Measurements from ENCODE around the gene DERL2.

DERL2 gene

DNA sequence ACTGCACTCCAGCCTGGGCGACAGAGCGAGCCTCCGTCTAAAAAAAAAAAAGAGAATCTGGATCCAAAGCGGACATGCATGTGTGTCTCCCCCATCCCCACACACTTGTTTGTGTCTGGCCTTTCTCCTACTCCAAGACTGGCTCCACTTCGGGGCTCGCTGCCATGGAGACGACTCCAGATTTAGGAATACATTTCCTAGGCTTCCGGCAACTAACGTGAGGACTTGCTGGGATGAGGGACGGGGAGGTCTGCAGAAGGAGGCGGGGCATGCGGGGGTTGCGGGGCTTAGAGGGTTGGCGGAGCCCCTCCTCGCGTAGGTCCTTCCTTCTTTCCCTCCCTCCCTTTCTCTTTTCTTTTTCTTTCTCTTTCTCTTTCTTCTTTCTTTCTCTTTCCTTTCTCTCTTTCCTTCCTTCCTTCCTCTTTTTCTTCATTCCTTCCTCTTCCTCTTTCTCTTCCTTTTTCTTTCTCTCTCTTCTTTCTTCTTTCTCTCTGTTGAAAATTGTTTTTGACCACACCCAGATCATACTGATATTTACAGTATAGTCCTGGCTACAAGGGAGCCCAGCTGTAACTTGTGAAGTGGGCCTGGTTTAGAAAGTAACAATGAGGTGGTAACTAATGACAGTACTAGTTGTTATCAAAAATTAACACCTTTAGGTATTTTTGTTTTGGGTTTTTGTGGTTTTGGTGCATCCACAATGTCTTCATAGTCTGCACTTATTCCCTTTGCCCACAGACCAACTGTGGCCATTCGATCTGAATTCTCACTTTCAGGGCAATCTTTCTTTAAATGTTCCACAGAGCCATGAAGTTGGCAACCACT is 25.6 kb upstream of the DERL2 start:
- no peaks in the 10 kb centered on the region for H3K9me3 ChIP-seq (ENCODE audit: insufficient read depth, low read length)
- no peak for TF ChIP-seq ZNF274 (IDR thresholded peaks at IDR 0.05; ENCODE audit: low read depth, low read length)
- no peak for TF ChIP-seq SUZ12 (IDR thresholded peaks at IDR 0.05; ENCODE audit: extremely low read depth, insufficient read depth, insufficient read length)
- no peak for TF ChIP-seq YY1 (IDR thresholded peaks at IDR 0.05; ENCODE audit: insufficient read depth, insufficient read length)
- H3K27me3 ChIP-seq (ENCODE audit: insufficient read depth, insufficient read length) = no peaks in the 10 kb centered on the region
- no peak overlapping the region for H3K4me3 ChIP-seq (ENCODE audit: insufficient read length, low read depth)
- H3K36me3 ChIP-seq (ENCODE audit: insufficient read depth, insufficient read length, low read length) = no peaks in the 10 kb centered on the region
- H3K4me1 ChIP-seq (ENCODE audit: insufficient read depth, insufficient read length) = no peaks in the 10 kb centered on the region
- H3K9ac ChIP-seq (ENCODE audit: insufficient read length, low read depth) = no peak overlapping the region
- no peak for DNase-seq (ENCODE audit: low read depth, low spot score)

DNA sequence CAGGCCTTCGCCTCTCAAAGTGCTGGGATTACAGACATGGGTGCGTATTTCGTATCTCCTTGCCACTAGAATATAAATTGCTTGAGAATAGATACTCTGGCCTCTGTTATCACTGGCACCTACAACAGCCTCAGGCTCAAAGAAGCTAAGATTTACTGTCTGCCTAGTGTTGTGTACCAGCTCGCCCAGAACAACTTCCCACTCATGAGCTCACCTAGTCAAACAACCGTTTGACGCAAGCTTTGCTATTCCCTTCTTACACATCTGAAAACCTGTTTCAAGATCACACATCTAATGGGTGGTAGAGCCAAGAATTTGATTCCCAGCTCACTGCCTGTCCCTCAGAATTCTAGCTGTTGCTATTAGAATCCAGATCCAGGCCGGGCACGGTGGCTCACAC is 24.8 kb upstream of the DERL2 start:
- H3K9me3 ChIP-seq (ENCODE audit: insufficient read depth, low read length) = no peaks in the 10 kb centered on the region
- TF ChIP-seq ZNF274 (IDR thresholded peaks at IDR 0.05; ENCODE audit: low read depth, low read length) (no peak), SUZ12 (IDR thresholded peaks at IDR 0.05; ENCODE audit: extremely low read depth, insufficient read depth, insufficient read length) (no peak), YY1 (IDR thresholded peaks at IDR 0.05; ENCODE audit: insufficient read depth, insufficient read length) (no peak)
- no peaks in the 10 kb centered on the region for H3K36me3 ChIP-seq (ENCODE audit: insufficient read depth, insufficient read length, low read length)
- no peaks in the 10 kb centered on the region for H3K4me1 ChIP-seq (ENCODE audit: insufficient read depth, insufficient read length)
- no peak overlapping the region for H3K4me3 ChIP-seq (ENCODE audit: insufficient read length, low read depth)
- H3K27me3 ChIP-seq (ENCODE audit: insufficient read depth, insufficient read length) = no peaks in the 10 kb centered on the region
- no peak for DNase-seq (ENCODE audit: low read depth, low spot score)
- H3K9ac ChIP-seq (ENCODE audit: insufficient read length, low read depth) = no peak overlapping the region

DNA sequence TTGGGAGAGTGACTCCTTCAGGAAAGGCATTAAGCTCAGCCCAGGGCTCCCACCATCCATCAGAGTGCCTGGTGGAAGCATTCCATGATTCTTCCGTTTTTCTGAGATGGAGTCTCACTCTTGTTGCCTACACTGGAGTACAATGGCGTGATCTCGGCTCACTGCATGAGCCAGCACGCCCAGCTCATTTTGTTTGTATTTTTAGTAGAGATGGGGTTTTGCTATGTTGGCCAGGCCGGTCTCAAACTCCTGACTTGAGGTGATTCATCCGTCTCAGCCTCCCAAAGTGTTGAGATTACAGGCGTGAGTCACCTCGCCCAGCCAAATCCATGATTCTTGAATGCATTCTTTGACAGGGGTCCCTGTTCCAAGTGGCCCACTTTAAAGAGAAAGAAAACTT is 23.5 kb upstream of the DERL2 start:
- H3K9me3 ChIP-seq (ENCODE audit: insufficient read depth, low read length) = no peaks in the 10 kb centered on the region
- no peak overlapping the region for H3K4me3 ChIP-seq (ENCODE audit: insufficient read length, low read depth)
- no peaks in the 10 kb centered on the region for H3K36me3 ChIP-seq (ENCODE audit: insufficient read depth, insufficient read length, low read length)
- H3K27me3 ChIP-seq (ENCODE audit: insufficient read depth, insufficient read length) = no peaks in the 10 kb centered on the region
- H3K4me1 ChIP-seq (ENCODE audit: insufficient read depth, insufficient read length) = no peaks in the 10 kb centered on the region
- H3K9ac ChIP-seq (ENCODE audit: insufficient read length, low read depth) = no peak overlapping the region
- no peak for DNase-seq (ENCODE audit: low read depth, low spot score)
- TF ChIP-seq YY1 (IDR thresholded peaks at IDR 0.05; ENCODE audit: insufficient read depth, insufficient read length) = no peak
- no peak for TF ChIP-seq ZNF274 (IDR thresholded peaks at IDR 0.05; ENCODE audit: low read depth, low read length)
- TF ChIP-seq SUZ12 (IDR thresholded peaks at IDR 0.05; ENCODE audit: extremely low read depth, insufficient read depth, insufficient read length) = no peak

GRCh38 chr17:5508810-5509209 is 22.8 kb upstream of the DERL2 start:
- no peaks in the 10 kb centered on the region for H3K4me1 ChIP-seq (ENCODE audit: insufficient read depth, insufficient read length)
- DNase-seq (ENCODE audit: low read depth, low spot score) = no peak

GRCh38 chr17:5506307-5506706 is 20.3 kb upstream of the DERL2 start:
- H3K4me1 ChIP-seq (ENCODE audit: insufficient read depth, insufficient read length) = no peaks in the 10 kb centered on the region
- H3K9me3 ChIP-seq (ENCODE audit: insufficient read depth, low read length) = no peaks in the 10 kb centered on the region
- peaks cover 4% of the 10 kb centered on the region for H3K27me3 ChIP-seq (ENCODE audit: insufficient read depth, insufficient read length)
- H3K36me3 ChIP-seq (ENCODE audit: insufficient read depth, insufficient read length, low read length) = no peaks in the 10 kb centered on the region
- TF ChIP-seq YY1 (IDR thresholded peaks at IDR 0.05; ENCODE audit: insufficient read depth, insufficient read length) = no peak
- no peak for TF ChIP-seq SUZ12 (IDR thresholded peaks at IDR 0.05; ENCODE audit: extremely low read depth, insufficient read depth, insufficient read length)
- no peak for TF ChIP-seq ZNF274 (IDR thresholded peaks at IDR 0.05; ENCODE audit: low read depth, low read length)
- H3K4me3 ChIP-seq (ENCODE audit: insufficient read length, low read depth) = no peak overlapping the region
- H3K9ac ChIP-seq (ENCODE audit: insufficient read length, low read depth) = no peak overlapping the region
- DNase-seq (ENCODE audit: low read depth, low spot score) = no peak

More at GRCh38 chr17:5508810-5509209, 22.8 kb upstream of the DERL2 start:
- no peaks in the 10 kb centered on the region for H3K27me3 ChIP-seq (ENCODE audit: insufficient read depth, insufficient read length)
- no peak overlapping the region for H3K4me3 ChIP-seq (ENCODE audit: insufficient read length, low read depth)
- H3K9ac ChIP-seq (ENCODE audit: insufficient read length, low read depth) = no peak overlapping the region
- H3K36me3 ChIP-seq (ENCODE audit: insufficient read depth, insufficient read length, low read length) = no peaks in the 10 kb centered on the region
- TF ChIP-seq YY1 (IDR thresholded peaks at IDR 0.05; ENCODE audit: insufficient read depth, insufficient read length) (no peak), ZNF274 (IDR thresholded peaks at IDR 0.05; ENCODE audit: low read depth, low read length) (no peak), SUZ12 (IDR thresholded peaks at IDR 0.05; ENCODE audit: extremely low read depth, insufficient read depth, insufficient read length) (no peak)
- H3K9me3 ChIP-seq (ENCODE audit: insufficient read depth, low read length) = no peaks in the 10 kb centered on the region

GRCh38 chr17:5502552-5502951 is 16.6 kb upstream of the DERL2 start:
- DNase-seq (ENCODE audit: low read depth, low spot score) = no peak
- Histone ChIP-seq H3K4me1 (ENCODE audit: insufficient read depth, insufficient read length) (no peaks in the 10 kb centered on the region), H3K9ac (ENCODE audit: insufficient read length, low read depth) (no peak overlapping the region), H3K9me3 (ENCODE audit: insufficient read depth, low read length) (no peaks in the 10 kb centered on the region), H3K27me3 (ENCODE audit: insufficient read depth, insufficient read length) (peaks cover 22% of the 10 kb centered on the region), H3K4me3 (ENCODE audit: insufficient read length, low read depth) (no peak overlapping the region), H3K36me3 (ENCODE audit: insufficient read depth, insufficient read length, low read length) (no peaks in the 10 kb centered on the region)
- TF ChIP-seq YY1 (IDR thresholded peaks at IDR 0.05; ENCODE audit: insufficient read depth, insufficient read length) = no peak
- no peak for TF ChIP-seq ZNF274 (IDR thresholded peaks at IDR 0.05; ENCODE audit: low read depth, low read length)
- no peak for TF ChIP-seq SUZ12 (IDR thresholded peaks at IDR 0.05; ENCODE audit: extremely low read depth, insufficient read depth, insufficient read length)

DNA sequence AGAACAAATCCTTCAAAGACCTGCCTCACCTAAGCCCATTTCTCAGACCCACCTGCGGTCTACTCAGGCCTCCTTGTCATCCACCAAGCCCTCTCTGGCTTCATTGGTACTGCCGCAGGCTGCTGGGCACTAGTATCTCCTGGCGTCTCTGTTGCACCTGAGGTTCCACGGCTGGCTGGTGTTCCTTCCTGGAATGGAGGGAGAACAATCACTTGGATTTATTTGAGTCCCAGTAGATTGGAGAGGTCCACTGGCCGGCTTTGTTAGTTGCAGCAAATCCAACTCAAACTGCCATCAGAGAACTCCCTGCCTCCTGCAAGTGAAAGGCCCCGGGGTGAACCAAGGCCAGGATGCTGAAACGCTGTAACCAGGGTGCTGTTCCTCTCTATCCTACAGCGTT is 15.7 kb upstream of the DERL2 start:
- no peak overlapping the region for H3K9ac ChIP-seq (ENCODE audit: insufficient read length, low read depth)
- no peaks in the 10 kb centered on the region for H3K4me1 ChIP-seq (ENCODE audit: insufficient read depth, insufficient read length)
- no peak for TF ChIP-seq YY1 (IDR thresholded peaks at IDR 0.05; ENCODE audit: insufficient read depth, insufficient read length)
- no peak for TF ChIP-seq SUZ12 (IDR thresholded peaks at IDR 0.05; ENCODE audit: extremely low read depth, insufficient read depth, insufficient read length)
- no peak for TF ChIP-seq ZNF274 (IDR thresholded peaks at IDR 0.05; ENCODE audit: low read depth, low read length)
- DNase-seq (ENCODE audit: low read depth, low spot score) = no peak
- H3K4me3 ChIP-seq (ENCODE audit: insufficient read length, low read depth) = no peak overlapping the region
- no peaks in the 10 kb centered on the region for H3K36me3 ChIP-seq (ENCODE audit: insufficient read depth, insufficient read length, low read length)
- H3K9me3 ChIP-seq (ENCODE audit: insufficient read depth, low read length) = no peaks in the 10 kb centered on the region
- H3K27me3 ChIP-seq (ENCODE audit: insufficient read depth, insufficient read length) = peaks cover 22% of the 10 kb centered on the region
